ENCODE results near the gene RIPPLY2. TPM values are rescaled to one million over a fixed set of nuclear protein-coding genes. Genes with fewer than 3 reads are reported as not detected.

Gene RIPPLY2
- total and polyA plus RNA-seq, 7 donors: 0.41 TPM; not detected in 6

DNA sequence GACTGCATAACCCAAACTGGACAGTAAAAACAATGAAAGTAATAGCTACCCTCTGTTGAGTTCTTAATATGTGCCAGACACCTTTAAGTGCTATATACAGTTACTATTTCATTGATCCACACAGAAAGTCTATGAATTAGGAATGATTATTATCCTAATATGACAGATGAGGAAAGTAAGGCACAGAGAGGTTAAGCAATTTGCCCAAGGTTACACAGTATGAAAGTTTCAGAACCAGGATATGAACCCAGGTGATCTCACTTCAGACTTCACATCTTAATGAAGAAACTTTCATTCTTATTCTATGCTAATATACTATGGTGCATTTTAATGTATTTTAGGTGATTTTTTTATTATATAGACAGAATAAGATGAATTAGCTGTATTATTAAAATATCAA is 40.6 kb upstream of the RIPPLY2 start:
- Histone ChIP-seq H3K36me3 (no peaks in the 10 kb centered on the region), H3K27ac (no peak overlapping the region), H3K4me1 (no peaks in the 10 kb centered on the region), H3K4me3 (no peak overlapping the region), H3K9me3 (no peaks in the 10 kb centered on the region), H3K27me3 (no peaks in the 10 kb centered on the region)
- intact Hi-C loops (cut with DNase I): no loop called here
- no peak for DNase-seq
- TF ChIP-seq POLR2A (IDR thresholded peaks at IDR 0.05): no peak
- no peak for TF ChIP-seq EP300 (IDR thresholded peaks at IDR 0.05)
- TF ChIP-seq, protein P1, sequence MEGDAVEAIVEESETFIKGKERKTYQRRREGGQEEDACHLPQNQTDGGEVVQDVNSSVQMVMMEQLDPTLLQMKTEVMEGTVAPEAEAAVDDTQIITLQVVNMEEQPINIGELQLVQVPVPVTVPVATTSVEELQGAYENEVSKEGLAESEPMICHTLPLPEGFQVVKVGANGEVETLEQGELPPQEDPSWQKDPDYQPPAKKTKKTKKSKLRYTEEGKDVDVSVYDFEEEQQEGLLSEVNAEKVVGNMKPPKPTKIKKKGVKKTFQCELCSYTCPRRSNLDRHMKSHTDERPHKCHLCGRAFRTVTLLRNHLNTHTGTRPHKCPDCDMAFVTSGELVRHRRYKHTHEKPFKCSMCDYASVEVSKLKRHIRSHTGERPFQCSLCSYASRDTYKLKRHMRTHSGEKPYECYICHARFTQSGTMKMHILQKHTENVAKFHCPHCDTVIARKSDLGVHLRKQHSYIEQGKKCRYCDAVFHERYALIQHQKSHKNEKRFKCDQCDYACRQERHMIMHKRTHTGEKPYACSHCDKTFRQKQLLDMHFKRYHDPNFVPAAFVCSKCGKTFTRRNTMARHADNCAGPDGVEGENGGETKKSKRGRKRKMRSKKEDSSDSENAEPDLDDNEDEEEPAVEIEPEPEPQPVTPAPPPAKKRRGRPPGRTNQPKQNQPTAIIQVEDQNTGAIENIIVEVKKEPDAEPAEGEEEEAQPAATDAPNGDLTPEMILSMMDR (IDR thresholded peaks at IDR 0.05): no peak
- TF ChIP-seq POLR2AphosphoS5 (IDR thresholded peaks at IDR 0.05): no peak

DNA sequence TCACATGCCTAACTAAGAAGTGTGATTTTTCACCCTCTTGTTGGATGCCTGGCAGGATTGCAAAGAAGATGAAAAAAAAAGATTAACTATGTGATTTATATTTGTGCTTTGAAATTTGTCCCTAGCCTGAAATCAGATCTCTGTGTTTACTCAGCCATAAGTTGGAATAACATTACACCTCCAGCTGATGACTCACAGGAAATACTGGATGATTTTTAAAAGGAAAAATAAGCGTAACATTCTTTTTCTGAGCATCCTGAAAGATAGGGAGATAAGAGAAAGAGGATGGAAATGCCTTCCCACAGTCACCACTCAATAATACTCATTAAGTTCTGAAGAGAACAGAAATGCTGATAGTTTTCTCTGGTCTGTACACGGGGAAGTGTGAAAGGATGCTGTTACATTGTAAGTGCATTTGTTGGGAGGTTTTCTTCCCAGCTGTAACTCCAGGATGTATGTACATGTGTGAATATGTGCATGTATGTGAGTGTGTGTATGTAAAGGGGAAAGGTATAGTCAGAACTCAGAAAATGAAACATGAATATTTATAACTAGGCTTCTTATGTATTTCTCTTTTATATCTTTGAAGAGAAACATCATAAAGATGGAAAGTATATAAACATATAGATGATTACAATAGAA is 37.4 kb upstream of the RIPPLY2 start:
- Histone ChIP-seq H3K36me3 (no peaks in the 10 kb centered on the region), H3K9me3 (no peaks in the 10 kb centered on the region), H3K27ac (no peak overlapping the region), H3K4me1 (no peaks in the 10 kb centered on the region), H3K27me3 (no peaks in the 10 kb centered on the region), H3K4me3 (no peak overlapping the region)
- intact Hi-C loops (cut with DNase I): no loop called here
- no peak for TF ChIP-seq POLR2A (IDR thresholded peaks at IDR 0.05)
- TF ChIP-seq EP300 (IDR thresholded peaks at IDR 0.05): no peak
- TF ChIP-seq, protein P1 (IDR thresholded peaks at IDR 0.05): no peak
- no peak for TF ChIP-seq POLR2AphosphoS5 (IDR thresholded peaks at IDR 0.05)
- DNase-seq: no peak
- 21 to 25% methylated on average over 2 of the region's 2 CpGs for WGBS, 2 donors

DNA sequence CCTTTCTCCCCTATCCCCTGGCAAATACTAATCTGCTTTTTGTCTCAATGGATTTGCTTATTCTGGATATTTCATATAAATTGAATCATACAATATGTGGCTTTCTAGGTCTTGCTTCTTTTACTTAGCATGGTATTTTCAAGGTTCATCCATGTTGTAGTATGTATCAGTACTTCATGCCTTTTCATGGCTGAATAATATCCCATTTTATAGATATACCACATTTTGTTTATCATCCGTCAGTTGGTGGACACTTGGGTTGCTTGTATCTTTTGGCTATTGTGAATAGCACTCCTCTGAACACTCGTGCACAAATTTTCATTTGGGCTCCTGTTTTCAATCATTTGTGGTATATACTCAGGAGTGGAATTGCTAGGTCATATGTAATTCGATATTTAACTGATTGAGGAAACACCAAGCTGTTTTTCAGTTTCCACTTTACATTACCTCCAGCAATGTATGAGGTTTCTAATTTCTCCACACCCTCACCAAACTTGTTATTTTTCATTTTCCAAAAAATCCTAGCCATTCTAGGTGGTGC is 30.5 kb upstream of the RIPPLY2 start:
- WGBS, 2 donors: 80 to 81% methylated on average over 3 of the region's 3 CpGs

DNA sequence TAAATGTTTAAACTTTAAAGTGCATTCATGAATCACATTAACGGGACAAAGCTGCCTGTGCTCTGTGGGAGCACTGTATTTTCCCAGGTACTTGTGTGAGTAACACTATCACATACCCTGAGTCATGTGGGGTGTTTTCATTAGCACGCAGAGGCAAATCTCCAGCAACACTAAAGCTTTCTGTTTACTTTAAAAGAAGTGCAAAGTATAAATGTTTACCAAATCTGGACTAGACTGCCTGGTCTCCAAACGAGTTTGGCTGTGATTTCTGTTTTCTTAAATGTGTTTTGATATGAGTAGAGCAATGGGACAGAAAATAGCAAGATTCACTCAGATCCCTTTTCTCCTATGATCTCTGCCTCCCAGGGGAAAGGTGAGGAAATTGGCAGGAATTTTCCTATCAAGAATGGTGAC is 28.8 kb upstream of the RIPPLY2 start:
- intact Hi-C loops (cut with DNase I): no loop called here
- Histone ChIP-seq H3K9me3 (no peaks in the 10 kb centered on the region), H3K27me3 (no peaks in the 10 kb centered on the region), H3K4me1 (peaks cover 0 to 14% (median 9%) of the 10 kb centered on the region in 4 donors), H3K27ac (no peak overlapping the region), H3K4me3 (no peak overlapping the region), H3K36me3 (no peaks in the 10 kb centered on the region)
- DNase-seq: no peak
- TF ChIP-seq POLR2A (IDR thresholded peaks at IDR 0.05): no peak
- TF ChIP-seq POLR2AphosphoS5 (IDR thresholded peaks at IDR 0.05): no peak
- TF ChIP-seq, protein P1 (IDR thresholded peaks at IDR 0.05): no peak
- no peak for TF ChIP-seq EP300 (IDR thresholded peaks at IDR 0.05)
- 12 to 34% methylated on average over 3 of the region's 3 CpGs for WGBS, 2 donors

More for the DNA sequence above, 30.5 kb upstream of the RIPPLY2 start:
- H3K4me1 ChIP-seq: peaks cover 0 to 14% (median 9%) of the 10 kb centered on the region in 4 donors
- no peak overlapping the region for H3K4me3 ChIP-seq
- no peaks in the 10 kb centered on the region for H3K27me3 ChIP-seq
- TF ChIP-seq POLR2A (IDR thresholded peaks at IDR 0.05): no peak
- TF ChIP-seq, protein P1 (IDR thresholded peaks at IDR 0.05): no peak
- no peak for TF ChIP-seq POLR2AphosphoS5 (IDR thresholded peaks at IDR 0.05)
- TF ChIP-seq EP300 (IDR thresholded peaks at IDR 0.05): no peak
- H3K36me3 ChIP-seq: no peaks in the 10 kb centered on the region
- no peak overlapping the region for H3K27ac ChIP-seq
- H3K9me3 ChIP-seq: no peaks in the 10 kb centered on the region
- no peak for DNase-seq
- intact Hi-C loops (cut with DNase I): no loop called here
